WTC11 (cell line): ENCODE results near the gene NLGN1. TPM values are rescaled to one million over a fixed set of nuclear protein-coding genes. Genes with fewer than 3 reads are reported as not detected.

Experiments used
- ATAC-seq: fragments of 200-7000 bp; cut with Tn5 transposase; 2 replicates; pipeline ENCODE4 v1.10.0; 2021; ENCODE audit warnings: mild to moderate bottlenecking, moderate library complexity
- CTCF ChIA-PET: fragments of 300-600 bp; sonication (Branson Sonifier 250); formaldehyde crosslinking; loops from one replicate; lab custom pipeline; 2021; ENCODE audit warnings: antibody characterized with exemption; lab: Charles Lee
- POLR2A ChIA-PET: fragments of 350-600 bp; sonication (Branson Sonifier 250); formaldehyde crosslinking; loops from one replicate; lab custom pipeline; 2021; ENCODE audit warnings: antibody characterized with exemption; lab: Charles Lee
- DNase-seq: peaks from one replicate; pipeline ENCODE4 v3.0.0; 2021; ENCODE audit warnings: low spot score
- H3K27ac Mint-ChIP-seq: 2 replicates; pipeline ENCODE4 v1.8.0; 2021; ENCODE audit warnings: mixed read lengths
- H3K27me3 Mint-ChIP-seq: 2 replicates; pipeline ENCODE4 v1.8.0; 2021; ENCODE audit warnings: low read depth, mild to moderate bottlenecking, moderate library complexity, mixed read lengths
- H3K36me3 Mint-ChIP-seq: 2 replicates; pipeline ENCODE4 v1.8.0; 2021; ENCODE audit warnings: mixed read lengths
- H3K4me1 Mint-ChIP-seq: 2 replicates; pipeline ENCODE4 v1.8.0; 2022; ENCODE audit warnings: mixed read lengths
- H3K4me3 Mint-ChIP-seq: 2 replicates; pipeline ENCODE4 v1.8.0; 2021; ENCODE audit warnings: mild to moderate bottlenecking, moderate library complexity, mixed read lengths
- H3K9me3 Mint-ChIP-seq: 2 replicates; pipeline ENCODE4 v1.8.0; 2021; ENCODE audit warnings: mixed read lengths
- CBFB ChIP-seq: sonication (generic); formaldehyde crosslinking; IDR thresholded peaks from 2 replicates; pipeline ENCODE4 v1.8.1; 2022; ENCODE audit warnings: mild to moderate bottlenecking, low read depth, missing genetic modification reagents
- GRHL2 ChIP-seq: fragments of 250-450 bp; sonication (Bioruptor Pico); IDR thresholded peaks from 2 replicates; pipeline ENCODE4 v1.8.0; 2022; ENCODE audit warnings: mild to moderate bottlenecking, moderate library complexity; ENCODE audit not compliant: insufficient replicate concordance, severe bottlenecking
- HMGA2 ChIP-seq: fragments of 250-450 bp; sonication (Bioruptor Pico); IDR thresholded peaks from 2 replicates; pipeline ENCODE4 v1.4.0; 2021; ENCODE audit warnings: mild to moderate bottlenecking, moderate library complexity
- IRF2 ChIP-seq: sonication (generic); formaldehyde crosslinking; IDR thresholded peaks from 2 replicates; pipeline ENCODE4 v1.8.0; 2022; ENCODE audit warnings: low read depth, missing genetic modification reagents, borderline replicate concordance
- MYBL2 ChIP-seq: sonication (generic); formaldehyde crosslinking; IDR thresholded peaks from 2 replicates; pipeline ENCODE4 v1.8.1; 2023; ENCODE audit warnings: mild to moderate bottlenecking, moderate library complexity, missing genetic modification reagents
- ZNF219 ChIP-seq: sonication (generic); formaldehyde crosslinking; IDR thresholded peaks from 2 replicates; pipeline ENCODE4 v1.8.0; 2023; ENCODE audit warnings: missing genetic modification reagents, mild to moderate bottlenecking, borderline replicate concordance
- ZNF317 ChIP-seq: sonication (generic); formaldehyde crosslinking; IDR thresholded peaks from 2 replicates; pipeline ENCODE4 v1.8.1; 2023; ENCODE audit warnings: low read depth, mild to moderate bottlenecking, moderate library complexity, missing genetic modification reagents, borderline replicate concordance
- ZNF396 ChIP-seq: fragments of 250-450 bp; sonication (Bioruptor Pico); IDR thresholded peaks from 2 replicates; pipeline ENCODE4 v1.8.0; 2021; ENCODE audit warnings: mild to moderate bottlenecking, moderate library complexity, borderline replicate concordance
- ZNF423 ChIP-seq: fragments of 250-450 bp; sonication (Bioruptor Pico); IDR thresholded peaks from 2 replicates; pipeline ENCODE4 v2.1.2; 2022; ENCODE audit warnings: mild to moderate bottlenecking, moderate library complexity
- total RNA-seq: library from RNA; stranded (reverse); gene quantifications from 3 replicates; pipeline ENCODE4 v1.2.3, GENCODE V29; 2021
- TF ChIP-seq, protein P1 (sequence below): fragments of 250-450 bp; sonication (Bioruptor Pico); IDR thresholded peaks from 2 replicates; pipeline ENCODE4 v1.9.0; 2021; ENCODE audit warnings: moderate library complexity, mild to moderate bottlenecking, inconsistent platforms, borderline replicate concordance
- TF ChIP-seq, protein P2 (sequence below): fragments of 250-450 bp; sonication (Bioruptor Pico); IDR thresholded peaks from 2 replicates; pipeline ENCODE4 v1.8.0; 2021; ENCODE audit warnings: mild to moderate bottlenecking
- TF ChIP-seq, protein P3 (sequence below): fragments of 250-450 bp; sonication (Bioruptor Pico); IDR thresholded peaks from 2 replicates; pipeline ENCODE4 v2.1.2; 2022; ENCODE audit warnings: mild to moderate bottlenecking, moderate library complexity
- TF ChIP-seq, protein P4 (sequence below): sonication (generic); formaldehyde crosslinking; IDR thresholded peaks from 2 replicates; pipeline ENCODE4 v1.8.1; 2022; ENCODE audit warnings: mild to moderate bottlenecking, missing genetic modification reagents, moderate library complexity, borderline replicate concordance
- TF ChIP-seq, protein P5 (sequence below): sonication (generic); formaldehyde crosslinking; IDR thresholded peaks from 2 replicates; pipeline ENCODE4 v1.8.1; 2022; ENCODE audit warnings: low read depth, mild to moderate bottlenecking, moderate library complexity, missing genetic modification reagents, borderline replicate concordance
- TF ChIP-seq, protein P6 (sequence below): sonication (generic); formaldehyde crosslinking; IDR thresholded peaks from 2 replicates; pipeline ENCODE4 v1.8.0; 2023; ENCODE audit warnings: missing genetic modification reagents, mild to moderate bottlenecking, borderline replicate concordance
- TF ChIP-seq, protein P7 (sequence below): fragments of 250-450 bp; sonication (Bioruptor Pico); IDR thresholded peaks from 2 replicates; pipeline ENCODE4 v1.9.0; 2021; ENCODE audit warnings: mild to moderate bottlenecking
- TF ChIP-seq, protein P8 (sequence below): fragments of 200-600 bp; IDR thresholded peaks from 2 replicates; pipeline ENCODE4 v1.8.0; 2022; ENCODE audit warnings: antibody characterized with exemption

Gene NLGN1
- total RNA-seq, 1 experiment from 2014 or later, result 12.4 TPM

DNA sequence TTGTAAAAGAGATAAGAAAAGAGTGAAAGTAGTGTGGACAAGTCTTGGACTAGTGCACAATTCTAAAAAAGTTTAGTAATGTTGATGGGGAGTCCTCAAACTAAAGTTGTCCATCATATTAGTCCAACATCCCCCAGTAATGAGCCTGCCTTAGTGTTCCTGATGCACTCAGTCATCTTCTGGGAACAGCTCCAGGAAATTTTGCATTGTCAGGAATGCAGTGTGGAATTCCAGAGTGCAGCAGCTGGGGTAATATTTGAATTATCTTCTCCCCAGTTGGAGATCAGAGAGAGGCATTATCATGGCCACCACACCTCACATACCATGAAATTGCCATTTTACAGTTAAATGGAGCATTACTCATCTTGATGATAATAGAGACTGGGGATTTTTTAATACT lies 932.8 kb downstream of the NLGN1 start (continued):
- TF ChIP-seq IRF2 (CRISPR knock-in tag) (no peak), ZNF423 (no peak), HMGA2 (CRISPR knock-in tag) (no peak), MYBL2 (CRISPR knock-in tag) (no peak), ZNF219 (CRISPR knock-in tag) (no peak)
- TF ChIP-seq, protein P1, sequence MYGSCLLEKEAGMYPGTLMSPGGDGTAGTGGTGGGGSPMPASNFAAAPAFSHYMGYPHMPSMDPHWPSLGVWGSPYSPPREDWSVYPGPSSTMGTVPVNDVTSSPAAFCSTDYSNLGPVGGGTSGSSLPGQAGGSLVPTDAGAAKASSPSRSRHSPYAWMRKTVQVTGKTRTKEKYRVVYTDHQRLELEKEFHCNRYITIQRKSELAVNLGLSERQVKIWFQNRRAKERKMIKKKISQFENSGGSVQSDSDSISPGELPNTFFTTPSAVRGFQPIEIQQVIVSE (CRISPR knock-in tag), result no peak
- TF ChIP-seq, protein P2, sequence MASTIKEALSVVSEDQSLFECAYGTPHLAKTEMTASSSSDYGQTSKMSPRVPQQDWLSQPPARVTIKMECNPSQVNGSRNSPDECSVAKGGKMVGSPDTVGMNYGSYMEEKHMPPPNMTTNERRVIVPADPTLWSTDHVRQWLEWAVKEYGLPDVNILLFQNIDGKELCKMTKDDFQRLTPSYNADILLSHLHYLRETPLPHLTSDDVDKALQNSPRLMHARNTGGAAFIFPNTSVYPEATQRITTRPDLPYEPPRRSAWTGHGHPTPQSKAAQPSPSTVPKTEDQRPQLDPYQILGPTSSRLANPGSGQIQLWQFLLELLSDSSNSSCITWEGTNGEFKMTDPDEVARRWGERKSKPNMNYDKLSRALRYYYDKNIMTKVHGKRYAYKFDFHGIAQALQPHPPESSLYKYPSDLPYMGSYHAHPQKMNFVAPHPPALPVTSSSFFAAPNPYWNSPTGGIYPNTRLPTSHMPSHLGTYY, result no peak
- TF ChIP-seq, protein P3, sequence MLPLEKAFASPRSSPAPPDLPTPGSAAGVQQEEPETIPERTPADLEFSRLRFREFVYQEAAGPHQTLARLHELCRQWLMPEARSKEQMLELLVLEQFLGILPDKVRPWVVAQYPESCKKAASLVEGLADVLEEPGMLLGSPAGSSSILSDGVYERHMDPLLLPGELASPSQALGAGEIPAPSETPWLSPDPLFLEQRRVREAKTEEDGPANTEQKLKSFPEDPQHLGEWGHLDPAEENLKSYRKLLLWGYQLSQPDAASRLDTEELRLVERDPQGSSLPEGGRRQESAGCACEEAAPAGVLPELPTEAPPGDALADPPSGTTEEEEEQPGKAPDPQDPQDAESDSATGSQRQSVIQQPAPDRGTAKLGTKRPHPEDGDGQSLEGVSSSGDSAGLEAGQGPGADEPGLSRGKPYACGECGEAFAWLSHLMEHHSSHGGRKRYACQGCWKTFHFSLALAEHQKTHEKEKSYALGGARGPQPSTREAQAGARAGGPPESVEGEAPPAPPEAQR (CRISPR knock-in tag), result no peak

DNA sequence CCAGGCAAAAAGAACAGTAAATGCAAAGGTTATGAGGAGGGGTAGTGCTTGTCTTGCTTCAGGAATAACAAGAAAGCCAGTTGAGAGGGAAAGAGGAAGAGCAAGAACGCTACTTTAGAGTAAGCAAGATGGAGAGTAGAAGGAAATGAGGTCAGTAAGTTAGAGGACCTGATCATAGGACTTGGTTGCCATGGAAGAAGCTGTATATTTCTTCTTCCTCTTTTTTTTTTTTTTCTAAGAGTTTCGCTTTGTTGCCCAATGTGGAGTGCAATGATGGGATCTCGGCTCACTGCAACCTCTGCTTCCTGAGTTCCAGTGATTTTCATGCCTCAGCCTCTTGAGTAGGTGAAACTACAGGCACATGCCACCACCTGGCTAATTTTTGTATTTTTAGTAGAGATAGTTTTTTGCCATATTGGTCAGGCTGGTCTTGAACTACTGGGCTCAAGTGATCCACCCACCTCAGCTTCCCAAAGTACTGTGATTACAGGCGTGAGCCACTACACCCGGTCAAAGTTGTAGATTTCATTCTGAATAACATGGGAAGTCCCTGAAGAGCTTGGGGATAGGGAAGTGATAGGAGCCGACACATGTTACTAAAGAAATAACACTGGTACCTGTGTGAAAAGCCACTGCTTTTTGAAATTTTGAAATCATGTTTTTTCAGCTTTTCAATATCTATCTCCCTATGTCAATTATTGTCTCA lies 933.7 kb downstream of the NLGN1 start:
- ATAC-seq, result no peak
- H3K4me3 Mint-ChIP-seq, result no peak overlapping the region
- peaks cover 2% of the 10 kb centered on the region for H3K36me3 Mint-ChIP-seq
- H3K9me3 Mint-ChIP-seq, result peaks cover 24% of the 10 kb centered on the region
- POLR2A ChIA-PET, result no interaction called here
- H3K27me3 Mint-ChIP-seq, result peaks cover 6% of the 10 kb centered on the region
- peaks cover 30% of the 10 kb centered on the region for H3K4me1 Mint-ChIP-seq
- TF ChIP-seq ZNF396, result no peak
- TF ChIP-seq, protein P4, sequence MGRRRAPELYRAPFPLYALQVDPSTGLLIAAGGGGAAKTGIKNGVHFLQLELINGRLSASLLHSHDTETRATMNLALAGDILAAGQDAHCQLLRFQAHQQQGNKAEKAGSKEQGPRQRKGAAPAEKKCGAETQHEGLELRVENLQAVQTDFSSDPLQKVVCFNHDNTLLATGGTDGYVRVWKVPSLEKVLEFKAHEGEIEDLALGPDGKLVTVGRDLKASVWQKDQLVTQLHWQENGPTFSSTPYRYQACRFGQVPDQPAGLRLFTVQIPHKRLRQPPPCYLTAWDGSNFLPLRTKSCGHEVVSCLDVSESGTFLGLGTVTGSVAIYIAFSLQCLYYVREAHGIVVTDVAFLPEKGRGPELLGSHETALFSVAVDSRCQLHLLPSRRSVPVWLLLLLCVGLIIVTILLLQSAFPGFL (CRISPR knock-in tag), result no peak
- TF ChIP-seq, protein P5, sequence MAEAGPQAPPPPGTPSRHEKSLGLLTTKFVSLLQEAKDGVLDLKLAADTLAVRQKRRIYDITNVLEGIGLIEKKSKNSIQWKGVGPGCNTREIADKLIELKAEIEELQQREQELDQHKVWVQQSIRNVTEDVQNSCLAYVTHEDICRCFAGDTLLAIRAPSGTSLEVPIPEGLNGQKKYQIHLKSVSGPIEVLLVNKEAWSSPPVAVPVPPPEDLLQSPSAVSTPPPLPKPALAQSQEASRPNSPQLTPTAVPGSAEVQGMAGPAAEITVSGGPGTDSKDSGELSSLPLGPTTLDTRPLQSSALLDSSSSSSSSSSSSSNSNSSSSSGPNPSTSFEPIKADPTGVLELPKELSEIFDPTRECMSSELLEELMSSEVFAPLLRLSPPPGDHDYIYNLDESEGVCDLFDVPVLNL (CRISPR knock-in tag), result no peak
- TF ChIP-seq, protein P6, sequence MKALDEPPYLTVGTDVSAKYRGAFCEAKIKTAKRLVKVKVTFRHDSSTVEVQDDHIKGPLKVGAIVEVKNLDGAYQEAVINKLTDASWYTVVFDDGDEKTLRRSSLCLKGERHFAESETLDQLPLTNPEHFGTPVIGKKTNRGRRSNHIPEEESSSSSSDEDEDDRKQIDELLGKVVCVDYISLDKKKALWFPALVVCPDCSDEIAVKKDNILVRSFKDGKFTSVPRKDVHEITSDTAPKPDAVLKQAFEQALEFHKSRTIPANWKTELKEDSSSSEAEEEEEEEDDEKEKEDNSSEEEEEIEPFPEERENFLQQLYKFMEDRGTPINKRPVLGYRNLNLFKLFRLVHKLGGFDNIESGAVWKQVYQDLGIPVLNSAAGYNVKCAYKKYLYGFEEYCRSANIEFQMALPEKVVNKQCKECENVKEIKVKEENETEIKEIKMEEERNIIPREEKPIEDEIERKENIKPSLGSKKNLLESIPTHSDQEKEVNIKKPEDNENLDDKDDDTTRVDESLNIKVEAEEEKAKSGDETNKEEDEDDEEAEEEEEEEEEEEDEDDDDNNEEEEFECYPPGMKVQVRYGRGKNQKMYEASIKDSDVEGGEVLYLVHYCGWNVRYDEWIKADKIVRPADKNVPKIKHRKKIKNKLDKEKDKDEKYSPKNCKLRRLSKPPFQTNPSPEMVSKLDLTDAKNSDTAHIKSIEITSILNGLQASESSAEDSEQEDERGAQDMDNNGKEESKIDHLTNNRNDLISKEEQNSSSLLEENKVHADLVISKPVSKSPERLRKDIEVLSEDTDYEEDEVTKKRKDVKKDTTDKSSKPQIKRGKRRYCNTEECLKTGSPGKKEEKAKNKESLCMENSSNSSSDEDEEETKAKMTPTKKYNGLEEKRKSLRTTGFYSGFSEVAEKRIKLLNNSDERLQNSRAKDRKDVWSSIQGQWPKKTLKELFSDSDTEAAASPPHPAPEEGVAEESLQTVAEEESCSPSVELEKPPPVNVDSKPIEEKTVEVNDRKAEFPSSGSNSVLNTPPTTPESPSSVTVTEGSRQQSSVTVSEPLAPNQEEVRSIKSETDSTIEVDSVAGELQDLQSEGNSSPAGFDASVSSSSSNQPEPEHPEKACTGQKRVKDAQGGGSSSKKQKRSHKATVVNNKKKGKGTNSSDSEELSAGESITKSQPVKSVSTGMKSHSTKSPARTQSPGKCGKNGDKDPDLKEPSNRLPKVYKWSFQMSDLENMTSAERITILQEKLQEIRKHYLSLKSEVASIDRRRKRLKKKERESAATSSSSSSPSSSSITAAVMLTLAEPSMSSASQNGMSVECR (CRISPR knock-in tag), result no peak
- no peak for TF ChIP-seq ZNF317
- TF ChIP-seq, protein P1 (CRISPR knock-in tag), result no peak
- TF ChIP-seq, protein P7, sequence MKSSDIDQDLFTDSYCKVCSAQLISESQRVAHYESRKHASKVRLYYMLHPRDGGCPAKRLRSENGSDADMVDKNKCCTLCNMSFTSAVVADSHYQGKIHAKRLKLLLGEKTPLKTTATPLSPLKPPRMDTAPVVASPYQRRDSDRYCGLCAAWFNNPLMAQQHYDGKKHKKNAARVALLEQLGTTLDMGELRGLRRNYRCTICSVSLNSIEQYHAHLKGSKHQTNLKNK, result no peak
- TF ChIP-seq CBFB (CRISPR knock-in tag), result no peak
- TF ChIP-seq, protein P8, sequence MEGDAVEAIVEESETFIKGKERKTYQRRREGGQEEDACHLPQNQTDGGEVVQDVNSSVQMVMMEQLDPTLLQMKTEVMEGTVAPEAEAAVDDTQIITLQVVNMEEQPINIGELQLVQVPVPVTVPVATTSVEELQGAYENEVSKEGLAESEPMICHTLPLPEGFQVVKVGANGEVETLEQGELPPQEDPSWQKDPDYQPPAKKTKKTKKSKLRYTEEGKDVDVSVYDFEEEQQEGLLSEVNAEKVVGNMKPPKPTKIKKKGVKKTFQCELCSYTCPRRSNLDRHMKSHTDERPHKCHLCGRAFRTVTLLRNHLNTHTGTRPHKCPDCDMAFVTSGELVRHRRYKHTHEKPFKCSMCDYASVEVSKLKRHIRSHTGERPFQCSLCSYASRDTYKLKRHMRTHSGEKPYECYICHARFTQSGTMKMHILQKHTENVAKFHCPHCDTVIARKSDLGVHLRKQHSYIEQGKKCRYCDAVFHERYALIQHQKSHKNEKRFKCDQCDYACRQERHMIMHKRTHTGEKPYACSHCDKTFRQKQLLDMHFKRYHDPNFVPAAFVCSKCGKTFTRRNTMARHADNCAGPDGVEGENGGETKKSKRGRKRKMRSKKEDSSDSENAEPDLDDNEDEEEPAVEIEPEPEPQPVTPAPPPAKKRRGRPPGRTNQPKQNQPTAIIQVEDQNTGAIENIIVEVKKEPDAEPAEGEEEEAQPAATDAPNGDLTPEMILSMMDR, result no peak
- TF ChIP-seq GRHL2 (CRISPR knock-in tag), result no peak
- TF ChIP-seq, all 79 proteins: peak for 0
- no peak for DNase-seq
- H3K27ac Mint-ChIP-seq, result no peak overlapping the region
- CTCF ChIA-PET, result interaction anchor here (1.3 kb wide), 1 partner anchor 206 kb away, joined by 5 read pairs; no protein-coding TSS in a partner anchor
